GM12864 (cell line): Measurements from ENCODE around the gene ARHGAP24.

Experiments
- DNase-seq: peaks from one replicate; pipeline ENCODE4 v3.0.0-alpha.2; 2011; ENCODE audit warnings: low read depth
- H3K4me3 ChIP-seq: 2 replicates; pipeline ENCODE4 v1.5.1; 2011; ENCODE audit warnings: mild to moderate bottlenecking, low read depth, low read length, control low read depth
- CTCF ChIP-seq: IDR thresholded peaks from 2 replicates; pipeline ENCODE4 v1.5.1; 2011; ENCODE audit warnings: low read depth, mild to moderate bottlenecking, moderate library complexity, low read length, control low read depth, inconsistent platforms; ENCODE audit errors: missing control alignments

Gene ARHGAP24

GRCh38 chr4:85639946-85640345, 165.0 kb downstream of the ARHGAP24 start:
- H3K4me3 ChIP-seq = no peak overlapping the region
- no peak for TF ChIP-seq CTCF
- DNase-seq = no peak

GRCh38 chr4:85642356-85643100, 167.6 kb downstream of the ARHGAP24 start:
- no peak for DNase-seq
- no peak for TF ChIP-seq CTCF

GRCh38 chr4:85644061-85644460, 169.1 kb downstream of the ARHGAP24 start:
- no peak for DNase-seq
- no peak for TF ChIP-seq CTCF
- no peak overlapping the region for H3K4me3 ChIP-seq

More at GRCh38 chr4:85642356-85643100, 167.6 kb downstream of the ARHGAP24 start:
- H3K4me3 ChIP-seq = no peak overlapping the region

- TF ChIP-seq CTCF = no peak
- no peak for DNase-seq
- H3K4me3 ChIP-seq = no peak overlapping the region
Measured at GRCh38 chr4:85650908-85651307, 176.0 kb downstream of the ARHGAP24 start.

- H3K4me3 ChIP-seq = no peak overlapping the region
- no peak for DNase-seq
- no peak for TF ChIP-seq CTCF
Measured at GRCh38 chr4:85656759-85657505, 182.0 kb downstream of the ARHGAP24 start.

GRCh38 chr4:85658766-85659439, 184.0 kb downstream of the ARHGAP24 start:
- TF ChIP-seq CTCF = peak; percentile 7
- DNase-seq = no peak
- H3K4me3 ChIP-seq = no peak overlapping the region
